ENCODE measurements around the gene PSMD3.

- TF ChIP-seq, protein P1, sequence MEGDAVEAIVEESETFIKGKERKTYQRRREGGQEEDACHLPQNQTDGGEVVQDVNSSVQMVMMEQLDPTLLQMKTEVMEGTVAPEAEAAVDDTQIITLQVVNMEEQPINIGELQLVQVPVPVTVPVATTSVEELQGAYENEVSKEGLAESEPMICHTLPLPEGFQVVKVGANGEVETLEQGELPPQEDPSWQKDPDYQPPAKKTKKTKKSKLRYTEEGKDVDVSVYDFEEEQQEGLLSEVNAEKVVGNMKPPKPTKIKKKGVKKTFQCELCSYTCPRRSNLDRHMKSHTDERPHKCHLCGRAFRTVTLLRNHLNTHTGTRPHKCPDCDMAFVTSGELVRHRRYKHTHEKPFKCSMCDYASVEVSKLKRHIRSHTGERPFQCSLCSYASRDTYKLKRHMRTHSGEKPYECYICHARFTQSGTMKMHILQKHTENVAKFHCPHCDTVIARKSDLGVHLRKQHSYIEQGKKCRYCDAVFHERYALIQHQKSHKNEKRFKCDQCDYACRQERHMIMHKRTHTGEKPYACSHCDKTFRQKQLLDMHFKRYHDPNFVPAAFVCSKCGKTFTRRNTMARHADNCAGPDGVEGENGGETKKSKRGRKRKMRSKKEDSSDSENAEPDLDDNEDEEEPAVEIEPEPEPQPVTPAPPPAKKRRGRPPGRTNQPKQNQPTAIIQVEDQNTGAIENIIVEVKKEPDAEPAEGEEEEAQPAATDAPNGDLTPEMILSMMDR (conservative IDR thresholded peaks at IDR 0.05 in 1 of 2, IDR thresholded peaks at IDR 0.05 in 1 of 2; ENCODE audit: extremely low read depth in 1 of 2, insufficient read depth in 1 of 2, low read depth in 1 of 2, low read length in 2 of 2), result no peak
- TF ChIP-seq EZH2 (IDR thresholded peaks at IDR 0.05; ENCODE audit: borderline replicate concordance, low read length), result no peak
These were observed 35.7 kb downstream of the PSMD3 start for GRCh38 chr17:40015998-40016985.

Measured in mammary epithelial cell (primary cell).